ENCODE results near the gene SYPL1. TPM values are rescaled to one million over a fixed set of nuclear protein-coding genes. Genes with fewer than 3 reads are reported as not detected.
A peak's percentile ranks its signal among the peaks of the same experiment; 100 is the strongest.
"Not testable (repeated sequence)": the region's sequence is repeated elsewhere in the genome, so short reads cannot be mapped to it uniquely, and the experiment has no call there.

The SYPL1 gene
- total RNA-seq, 1 experiment from 2014 or later, result 39.2 TPM

GRCh38 chr7:106138776-106139175 lies 26.7 kb upstream of the SYPL1 start:
- no peak overlapping the region for H2BK120ac ChIP-seq (ENCODE audit: low read depth, low read length, poor library complexity, severe bottlenecking)
- H3K18ac ChIP-seq (ENCODE audit: insufficient read length, low read depth, low read length), result no peak overlapping the region
- H3K4me1 Mint-ChIP-seq, result peaks cover 13 to 27% of the 10 kb centered on the region in 2 experiments
- H2BK20ac ChIP-seq (ENCODE audit: low read depth, low read length, poor library complexity, severe bottlenecking), result no peak overlapping the region
- TF ChIP-seq, protein P1, sequence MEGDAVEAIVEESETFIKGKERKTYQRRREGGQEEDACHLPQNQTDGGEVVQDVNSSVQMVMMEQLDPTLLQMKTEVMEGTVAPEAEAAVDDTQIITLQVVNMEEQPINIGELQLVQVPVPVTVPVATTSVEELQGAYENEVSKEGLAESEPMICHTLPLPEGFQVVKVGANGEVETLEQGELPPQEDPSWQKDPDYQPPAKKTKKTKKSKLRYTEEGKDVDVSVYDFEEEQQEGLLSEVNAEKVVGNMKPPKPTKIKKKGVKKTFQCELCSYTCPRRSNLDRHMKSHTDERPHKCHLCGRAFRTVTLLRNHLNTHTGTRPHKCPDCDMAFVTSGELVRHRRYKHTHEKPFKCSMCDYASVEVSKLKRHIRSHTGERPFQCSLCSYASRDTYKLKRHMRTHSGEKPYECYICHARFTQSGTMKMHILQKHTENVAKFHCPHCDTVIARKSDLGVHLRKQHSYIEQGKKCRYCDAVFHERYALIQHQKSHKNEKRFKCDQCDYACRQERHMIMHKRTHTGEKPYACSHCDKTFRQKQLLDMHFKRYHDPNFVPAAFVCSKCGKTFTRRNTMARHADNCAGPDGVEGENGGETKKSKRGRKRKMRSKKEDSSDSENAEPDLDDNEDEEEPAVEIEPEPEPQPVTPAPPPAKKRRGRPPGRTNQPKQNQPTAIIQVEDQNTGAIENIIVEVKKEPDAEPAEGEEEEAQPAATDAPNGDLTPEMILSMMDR (conservative IDR thresholded peaks at IDR 0.05), result no peak
- H3K4me3 Mint-ChIP-seq, result no peak overlapping the region
- no peak overlapping the region for H2BK5ac ChIP-seq (ENCODE audit: insufficient read length, low read length)
- no CpG with 5 or more reads among the region's 6 CpGs for WGBS (ENCODE audit: extremely low coverage, insufficient read length, low lambda C conversion rate)
- H3K27ac Mint-ChIP-seq, result peak overlapping the region in 1 of 3 experiments; percentile 23; a peak in 2 of 7 replicates
- no peak overlapping the region for H3K14ac ChIP-seq (ENCODE audit: insufficient read depth, low read length)
- H3K4me1 ChIP-seq (ENCODE audit: insufficient read depth, low read length), result peaks cover 4% of the 10 kb centered on the region; the same call in 1 of the 2 replicates
- peaks cover 6% of the 10 kb centered on the region for H3K27me3 Mint-ChIP-seq (ENCODE audit: low read depth)
- no peak overlapping the region for H3K9ac ChIP-seq (ENCODE audit: extremely low read depth, insufficient read length, low read length)
- H3K9me3 Mint-ChIP-seq, result no peaks in the 10 kb centered on the region; a peak in 3 of 5 replicates
- H3K36me3 Mint-ChIP-seq (ENCODE audit: insufficient read depth in 1 of 3, low read depth in 3 of 3), result peaks cover 0 to 4% (median 0%) of the 10 kb centered on the region in 3 experiments; a peak in 3 of 7 replicates
- H2BK12ac ChIP-seq (ENCODE audit: insufficient read length, low read depth, low read length), result no peak overlapping the region
- H3K56ac ChIP-seq (ENCODE audit: insufficient read length, low read depth, low read length), result no peak overlapping the region
- no peaks in the 10 kb centered on the region for H3K27me3 ChIP-seq (ENCODE audit: insufficient read depth, low read length)
- no peak overlapping the region for H2AK5ac ChIP-seq (ENCODE audit: insufficient read length, low read length)
- no peaks in the 10 kb centered on the region for H3K79me1 ChIP-seq (ENCODE audit: insufficient read depth, low read depth, low read length, poor library complexity, severe bottlenecking)
- DNase-seq, result no peak
- no peak overlapping the region for H3K4me2 ChIP-seq (ENCODE audit: insufficient read depth, insufficient read length, low read length)
- H4K5ac ChIP-seq (ENCODE audit: insufficient read length, low read depth, low read length), result no peak overlapping the region
- H4K20me1 ChIP-seq (ENCODE audit: control insufficient read depth, insufficient read depth, insufficient read length), result no peaks in the 10 kb centered on the region
- no peak overlapping the region for H4K8ac ChIP-seq (replicated peaks; ENCODE audit: insufficient read length, low read depth, low read length)
- no peak overlapping the region for H3K4ac ChIP-seq (ENCODE audit: low read depth, low read length)
- H2AFZ ChIP-seq (ENCODE audit: low read length), result no peak overlapping the region
- no peak overlapping the region for H4K91ac ChIP-seq (ENCODE audit: insufficient read length, low read depth, low read length)
- H3K23ac ChIP-seq (ENCODE audit: insufficient read length, low read depth, low read length), result no peak overlapping the region
- no peaks in the 10 kb centered on the region for H3K9me3 ChIP-seq (ENCODE audit: control insufficient read depth, low read depth, low read length)
- no peak overlapping the region for H2BK15ac ChIP-seq (ENCODE audit: low read depth, low read length)
- no peaks in the 10 kb centered on the region for H3K79me2 ChIP-seq (ENCODE audit: insufficient read depth, low read length)
- no peaks in the 10 kb centered on the region for H3K23me2 ChIP-seq (ENCODE audit: insufficient read length, low read depth, low read length, poor library complexity, severe bottlenecking)
- H3T11ph ChIP-seq (ENCODE audit: low read length), result no peak overlapping the region
- H3K27ac ChIP-seq (ENCODE audit: insufficient read length, low read depth, low read length), result no peak overlapping the region

GRCh38 chr7:106138181-106138580 lies 26.1 kb upstream of the SYPL1 start:
- not testable (repeated sequence) for H3T11ph ChIP-seq (ENCODE audit: low read length); H3K4me1 ChIP-seq (ENCODE audit: insufficient read depth, low read length); H3K9ac ChIP-seq (ENCODE audit: extremely low read depth, insufficient read length, low read length); H3K36me3 Mint-ChIP-seq (ENCODE audit: insufficient read depth in 1 of 3, low read depth in 3 of 3); H3K27me3 Mint-ChIP-seq (ENCODE audit: low read depth); H3K18ac ChIP-seq (ENCODE audit: insufficient read length, low read depth, low read length); H4K20me1 ChIP-seq (ENCODE audit: control insufficient read depth, insufficient read depth, insufficient read length); H2BK12ac ChIP-seq (ENCODE audit: insufficient read length, low read depth, low read length); H2BK20ac ChIP-seq (ENCODE audit: low read depth, low read length, poor library complexity, severe bottlenecking); H2AK5ac ChIP-seq (ENCODE audit: insufficient read length, low read length); H3K14ac ChIP-seq (ENCODE audit: insufficient read depth, low read length); H3K4me3 Mint-ChIP-seq; H3K56ac ChIP-seq (ENCODE audit: insufficient read length, low read depth, low read length); H3K23ac ChIP-seq (ENCODE audit: insufficient read length, low read depth, low read length); DNase-seq; H4K8ac ChIP-seq (replicated peaks; ENCODE audit: insufficient read length, low read depth, low read length); H3K4ac ChIP-seq (ENCODE audit: low read depth, low read length); H4K5ac ChIP-seq (ENCODE audit: insufficient read length, low read depth, low read length); H3K79me1 ChIP-seq (ENCODE audit: insufficient read depth, low read depth, low read length, poor library complexity, severe bottlenecking); H3K27me3 ChIP-seq (ENCODE audit: insufficient read depth, low read length); H2BK15ac ChIP-seq (ENCODE audit: low read depth, low read length); H2AFZ ChIP-seq (ENCODE audit: low read length); H4K91ac ChIP-seq (ENCODE audit: insufficient read length, low read depth, low read length); H3K9me3 ChIP-seq (ENCODE audit: control insufficient read depth, low read depth, low read length); H2BK5ac ChIP-seq (ENCODE audit: insufficient read length, low read length); H3K27ac ChIP-seq (ENCODE audit: insufficient read length, low read depth, low read length); H3K4me2 ChIP-seq (ENCODE audit: insufficient read depth, insufficient read length, low read length); H3K9me3 Mint-ChIP-seq; H2BK120ac ChIP-seq (ENCODE audit: low read depth, low read length, poor library complexity, severe bottlenecking); H3K23me2 ChIP-seq (ENCODE audit: insufficient read length, low read depth, low read length, poor library complexity, severe bottlenecking); H3K79me2 ChIP-seq (ENCODE audit: insufficient read depth, low read length)
- Mint-ChIP-seq H3K4me1 (peaks cover 13 to 21% of the 10 kb centered on the region in 2 experiments), H3K27ac (peak overlapping the region in 1 of 3 experiments; percentile 27; a peak in 1 of 7 replicates)

All from H9 (cell line).